DND-41 (cell line): ENCODE data around the gene CLEC12A.
A peak's percentile ranks its signal among the peaks of the same experiment; 100 is the strongest.

Experiments used
- CTCF ChIP-seq: IDR thresholded peaks from 2 replicates; pipeline ENCODE4 v1.5.1; 2012; ENCODE audit warnings: borderline replicate concordance, low read length, moderate library complexity, mild to moderate bottlenecking; ENCODE audit not compliant: poor library complexity, severe bottlenecking; ENCODE audit errors: extremely low read depth
- EZH2 ChIP-seq: IDR thresholded peaks from 3 replicates; pipeline ENCODE4 v1.6.1; 2012; ENCODE audit warnings: borderline replicate concordance, low read depth, mild to moderate bottlenecking, moderate library complexity, low read length, inconsistent platforms; ENCODE audit not compliant: severe bottlenecking

- peak; percentile 48 for TF ChIP-seq CTCF
- no peak for TF ChIP-seq EZH2
These were observed 30.8 kb upstream of the CLEC12A start for GRCh38 chr12:9940375-9940774.
